Spleen (tissue), 11 donors: Measurements from ENCODE around the gene ADAMTS3. TPM values are rescaled to one million over a fixed set of nuclear protein-coding genes. Genes with fewer than 3 reads are reported as not detected.

Experiments
- DNase-seq: peaks from one replicate; pipeline ENCODE4 v3.0.0-alpha.2; 2020
- H3K27ac ChIP-seq, 8 donors: fragments of 200-600 bp; sonication (generic) in 7 of 8; 1 replicate in 4 of 8; 2 replicates in 4 of 8; pipeline versions ENCODE4 v1.5.0 to v1.8.0; 2016 to 2021; ENCODE audit warnings: inconsistent platforms in 4 of 8, mild to moderate bottlenecking in 4 of 8, moderate library complexity in 1 of 8
- H3K27me3 ChIP-seq, 7 donors: fragments of 200-600 bp; sonication (generic) in 6 of 7; replicated peaks in 1 of 7; 1 replicate in 4 of 7; 2 replicates in 3 of 7; pipeline versions ENCODE4 v1.5.0 to v1.8.0; 2016 to 2021; ENCODE audit warnings: inconsistent platforms in 3 of 7, mild to moderate bottlenecking in 1 of 7
- H3K36me3 ChIP-seq, 6 donors: fragments of 200-600 bp; sonication (generic) in 5 of 6; 1 replicate in 4 of 6; 2 replicates in 2 of 6; pipeline versions ENCODE4 v1.5.0 to v1.8.0; 2016 to 2021; ENCODE audit warnings: inconsistent platforms in 2 of 6
- H3K4me1 ChIP-seq, 6 donors: fragments of 200-600 bp; sonication (generic) in 5 of 6; 1 replicate in 3 of 6; 2 replicates in 3 of 6; pipeline versions ENCODE4 v1.5.0 to v1.8.0; 2016 to 2021; ENCODE audit warnings: inconsistent platforms in 3 of 6
- H3K4me3 ChIP-seq, 8 donors: fragments of 200-600 bp; sonication (generic) in 7 of 8; 1 replicate in 4 of 8; 2 replicates in 4 of 8; pipeline versions ENCODE4 v1.5.0 to v1.8.0; 2016 to 2021; ENCODE audit warnings: inconsistent platforms in 4 of 8, mild to moderate bottlenecking in 4 of 8, moderate library complexity in 2 of 8
- H3K9me3 ChIP-seq, 8 donors: fragments of 200-600 bp; sonication (generic) in 7 of 8; 1 replicate in 4 of 8; 2 replicates in 4 of 8; pipeline versions ENCODE4 v1.5.0 to v1.8.0; 2016 to 2021; ENCODE audit warnings: inconsistent platforms in 4 of 8
- POLR2A ChIP-seq, 3 donors: fragments of 450-650 bp; IDR thresholded peaks; one replicate each; pipeline ENCODE4 v1.5.1; 2017; ENCODE audit warnings: antibody characterized with exemption in 3 of 3, mild to moderate bottlenecking in 1 of 3
- POLR2AphosphoS5 ChIP-seq, 3 donors: sonication (generic); formaldehyde crosslinking; IDR thresholded peaks; one replicate each; pipeline ENCODE4 v1.5.1; 2017; ENCODE audit warnings: antibody characterized with exemption in 3 of 3
- WGBS, 5 donors: extraction: QIAGEN DNeasy Blood & Tissue Kit in 3 of 5; methylation state at CpG; one replicate each; pipeline versions ENCODE4 v1.1.5 to v1.1.7; 2013 to 2018; 5-methylcytosine and 5-hydroxymethylcytosine counted together
- intact Hi-C: fragments of 100-400 bp; cut with DNase I; formaldehyde crosslinking; loops from one replicate; pipeline ENCODE4 v1.15.0; 2023; ENCODE audit warnings: low total_unique reads
- polyA plus RNA-seq, 3 donors: library from polyadenylated mRNA; stranded (reverse); fragments of 200-250 nt; gene quantifications; one replicate each; pipeline ENCODE4 v1.2.1, GENCODE V29; 2013
- total RNA-seq, 7 donors: library from RNA; depleted of rRNA in 3 of 7; stranded (reverse); fragments of >200 nt in 3 of 7; fragmentation: NEBNext Ultra II Directional in 4 of 7; extraction: Animal tissue kit (Norgen Biotek cat#: 25700) in 4 of 7; gene quantifications; one replicate each; pipeline versions ENCODE4 v1.1.0 to v1.2.1, GENCODE V29; 2016 to 2021
- TF ChIP-seq, protein P1 (sequence below), 11 experiments: fragments of 200-600 bp in 7 of 11; fragments of 450-650 bp in 4 of 11; sonication (generic) in 4 of 11; IDR thresholded peaks in 8 of 11; conservative IDR thresholded peaks in 3 of 11; 1 replicate in 7 of 11; 2 replicates in 4 of 11; pipeline versions ENCODE4 v1.4.0 to v1.8.0; 2016 to 2021; ENCODE audit warnings: antibody characterized with exemption in 11 of 11, inconsistent platforms in 4 of 11, mild to moderate bottlenecking in 1 of 11
- donor health status: healthy with polysubstance abuse.
- donor health status: DM: no; HTN: no; CAD: no; lungs with moderate emphysema.
- donor health status: DM: no; HTN: no; CAD: no.
- donor health status: Bipolar disorder and iron deficiency.
- donor health status: healthy.
- donor health status: DM: no; HTN: no; CAD: no.
- donor health status: DM: yes; HTN: yes; CAD: no.

Gene ADAMTS3
- total and polyA plus RNA-seq, 10 donors = 0.15 to 2.6 (median 0.66) TPM

DNA sequence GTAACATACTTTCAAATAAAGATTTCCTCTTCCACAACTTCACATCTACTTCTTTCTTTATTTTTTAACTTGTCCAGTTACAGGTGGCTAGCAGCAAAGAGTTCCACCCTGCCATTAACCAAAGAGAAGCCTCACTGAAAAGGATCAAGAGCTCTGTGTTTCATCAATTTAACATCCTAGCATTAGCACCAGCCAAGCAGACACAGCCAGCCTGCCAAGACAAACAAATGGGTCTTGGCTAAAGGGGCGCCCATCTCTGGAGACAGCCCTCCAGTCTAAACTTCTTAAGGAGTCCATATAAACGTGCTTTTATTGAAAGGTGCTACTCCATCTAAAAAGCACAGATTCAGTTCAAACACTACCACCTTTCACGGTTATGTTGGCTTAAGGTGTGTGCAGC, 105.3 kb downstream of the ADAMTS3 start:
- DNase-seq = no peak
- Histone ChIP-seq H3K4me1 (no peaks in the 10 kb centered on the region), H3K27ac (no peak overlapping the region), H3K36me3 (no peaks in the 10 kb centered on the region), H3K27me3 (no peaks in the 10 kb centered on the region), H3K9me3 (no peaks in the 10 kb centered on the region), H3K4me3 (no peak overlapping the region)
- 67 to 91% (median 80%) methylated on average over 3 of the region's 3 CpGs for WGBS, 5 donors
- no peak for TF ChIP-seq POLR2AphosphoS5 (IDR thresholded peaks at IDR 0.05)
- TF ChIP-seq, protein P1, sequence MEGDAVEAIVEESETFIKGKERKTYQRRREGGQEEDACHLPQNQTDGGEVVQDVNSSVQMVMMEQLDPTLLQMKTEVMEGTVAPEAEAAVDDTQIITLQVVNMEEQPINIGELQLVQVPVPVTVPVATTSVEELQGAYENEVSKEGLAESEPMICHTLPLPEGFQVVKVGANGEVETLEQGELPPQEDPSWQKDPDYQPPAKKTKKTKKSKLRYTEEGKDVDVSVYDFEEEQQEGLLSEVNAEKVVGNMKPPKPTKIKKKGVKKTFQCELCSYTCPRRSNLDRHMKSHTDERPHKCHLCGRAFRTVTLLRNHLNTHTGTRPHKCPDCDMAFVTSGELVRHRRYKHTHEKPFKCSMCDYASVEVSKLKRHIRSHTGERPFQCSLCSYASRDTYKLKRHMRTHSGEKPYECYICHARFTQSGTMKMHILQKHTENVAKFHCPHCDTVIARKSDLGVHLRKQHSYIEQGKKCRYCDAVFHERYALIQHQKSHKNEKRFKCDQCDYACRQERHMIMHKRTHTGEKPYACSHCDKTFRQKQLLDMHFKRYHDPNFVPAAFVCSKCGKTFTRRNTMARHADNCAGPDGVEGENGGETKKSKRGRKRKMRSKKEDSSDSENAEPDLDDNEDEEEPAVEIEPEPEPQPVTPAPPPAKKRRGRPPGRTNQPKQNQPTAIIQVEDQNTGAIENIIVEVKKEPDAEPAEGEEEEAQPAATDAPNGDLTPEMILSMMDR (IDR thresholded peaks at IDR 0.05 in 8 of 11, conservative IDR thresholded peaks at IDR 0.05 in 3 of 11) = no peak
- no peak for TF ChIP-seq POLR2A (IDR thresholded peaks at IDR 0.05)
- intact Hi-C loops = loop anchor here (10.0 kb wide), 1 partner anchor 129 kb away; no protein-coding TSS in a partner anchor

DNA sequence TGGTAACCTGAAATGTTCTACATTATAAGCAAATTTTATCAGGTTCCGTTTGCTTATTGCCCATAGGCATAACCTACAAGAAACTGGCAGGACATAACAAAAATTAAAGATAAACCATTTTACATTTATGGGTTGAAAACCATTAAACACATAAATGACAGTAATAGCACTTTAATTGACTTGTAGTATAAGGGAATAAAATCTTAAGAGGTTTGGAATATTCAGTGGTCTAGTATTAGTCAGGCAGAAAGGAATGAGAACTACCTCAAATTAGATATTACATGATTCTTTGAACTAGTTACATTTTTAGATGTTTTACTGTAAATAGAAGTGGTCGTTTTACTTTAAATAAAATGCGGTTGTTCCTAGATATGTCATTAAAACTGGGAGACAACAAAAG, 111.9 kb downstream of the ADAMTS3 start:
- intact Hi-C loops = no loop called here
- WGBS, 5 donors = 83 to 93% (median 87%) methylated on average over 3 of the region's 3 CpGs

DNA sequence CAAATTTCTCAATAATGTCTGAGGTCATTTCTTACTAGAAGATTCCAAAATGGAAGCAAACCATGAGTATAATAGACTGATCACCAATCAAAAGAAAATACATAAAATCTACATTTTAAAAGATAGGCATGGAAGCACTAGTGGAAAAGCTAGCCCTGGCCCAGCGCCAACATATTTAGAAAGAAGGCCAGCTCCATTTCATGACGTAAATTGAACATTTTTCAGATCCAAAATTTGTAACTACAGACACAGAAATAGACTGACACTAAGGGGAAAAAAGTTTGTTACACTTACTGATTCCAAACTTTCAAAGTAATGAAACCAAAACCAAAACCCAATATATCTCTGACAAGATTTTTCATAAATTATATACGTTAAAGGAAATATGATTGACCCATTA, 117.7 kb downstream of the ADAMTS3 start:
- no peak for DNase-seq
- no peaks in the 10 kb centered on the region for H3K4me1 ChIP-seq
- no peak for TF ChIP-seq POLR2A (IDR thresholded peaks at IDR 0.05)
- TF ChIP-seq POLR2AphosphoS5 (IDR thresholded peaks at IDR 0.05) = no peak
- TF ChIP-seq, protein P1 (IDR thresholded peaks at IDR 0.05 in 8 of 11, conservative IDR thresholded peaks at IDR 0.05 in 3 of 11) = no peak
- no peak overlapping the region for H3K27ac ChIP-seq
- no peaks in the 10 kb centered on the region for H3K36me3 ChIP-seq
- no peaks in the 10 kb centered on the region for H3K9me3 ChIP-seq
- H3K27me3 ChIP-seq = no peaks in the 10 kb centered on the region
- H3K4me3 ChIP-seq = no peak overlapping the region
- intact Hi-C loops = no loop called here
- 71 to 86% (median 77%) methylated on average over 3 of the region's 3 CpGs for WGBS, 5 donors

More for the DNA sequence above, 111.9 kb downstream of the ADAMTS3 start:
- TF ChIP-seq, protein P1 (IDR thresholded peaks at IDR 0.05 in 8 of 11, conservative IDR thresholded peaks at IDR 0.05 in 3 of 11) = no peak
- TF ChIP-seq POLR2AphosphoS5 (IDR thresholded peaks at IDR 0.05) (no peak), POLR2A (IDR thresholded peaks at IDR 0.05) (no peak)
- Histone ChIP-seq H3K9me3 (no peaks in the 10 kb centered on the region), H3K36me3 (no peaks in the 10 kb centered on the region), H3K27ac (no peak overlapping the region), H3K27me3 (no peaks in the 10 kb centered on the region), H3K4me3 (no peak overlapping the region), H3K4me1 (no peaks in the 10 kb centered on the region)
- no peak for DNase-seq

DNA sequence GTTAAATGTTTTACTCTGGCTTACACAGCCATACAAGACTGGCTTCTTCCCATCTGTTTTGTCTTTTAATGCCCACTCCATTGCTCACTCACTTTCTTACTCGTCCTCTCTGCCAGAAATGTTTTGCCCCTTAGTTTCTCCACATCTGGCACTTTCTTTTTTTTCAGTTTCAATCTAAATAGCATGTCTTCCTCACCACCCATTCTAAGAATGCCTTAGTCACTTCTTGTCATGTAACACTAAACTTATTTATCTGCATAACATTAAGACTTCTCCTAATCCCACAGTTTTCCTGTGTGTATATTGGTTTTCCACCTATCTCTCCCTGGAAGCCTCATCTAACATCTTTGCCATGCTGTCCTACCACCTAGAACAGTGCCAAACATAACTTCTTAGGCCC, 119.3 kb downstream of the ADAMTS3 start:
- no peak overlapping the region for H3K27ac ChIP-seq
- 54 to 68% (median 63%) methylated on average over 1 of the region's 1 CpG for WGBS, 5 donors
- no peaks in the 10 kb centered on the region for H3K4me1 ChIP-seq
- no peaks in the 10 kb centered on the region for H3K27me3 ChIP-seq
- no peak overlapping the region for H3K4me3 ChIP-seq
- H3K9me3 ChIP-seq = no peaks in the 10 kb centered on the region
- no peaks in the 10 kb centered on the region for H3K36me3 ChIP-seq
- DNase-seq = no peak
- intact Hi-C loops = no loop called here
- TF ChIP-seq, protein P1 (IDR thresholded peaks at IDR 0.05 in 8 of 11, conservative IDR thresholded peaks at IDR 0.05 in 3 of 11) = no peak
- TF ChIP-seq POLR2AphosphoS5 (IDR thresholded peaks at IDR 0.05) (no peak), POLR2A (IDR thresholded peaks at IDR 0.05) (no peak)
